ENCODE results near the gene CPSF7.

DNA sequence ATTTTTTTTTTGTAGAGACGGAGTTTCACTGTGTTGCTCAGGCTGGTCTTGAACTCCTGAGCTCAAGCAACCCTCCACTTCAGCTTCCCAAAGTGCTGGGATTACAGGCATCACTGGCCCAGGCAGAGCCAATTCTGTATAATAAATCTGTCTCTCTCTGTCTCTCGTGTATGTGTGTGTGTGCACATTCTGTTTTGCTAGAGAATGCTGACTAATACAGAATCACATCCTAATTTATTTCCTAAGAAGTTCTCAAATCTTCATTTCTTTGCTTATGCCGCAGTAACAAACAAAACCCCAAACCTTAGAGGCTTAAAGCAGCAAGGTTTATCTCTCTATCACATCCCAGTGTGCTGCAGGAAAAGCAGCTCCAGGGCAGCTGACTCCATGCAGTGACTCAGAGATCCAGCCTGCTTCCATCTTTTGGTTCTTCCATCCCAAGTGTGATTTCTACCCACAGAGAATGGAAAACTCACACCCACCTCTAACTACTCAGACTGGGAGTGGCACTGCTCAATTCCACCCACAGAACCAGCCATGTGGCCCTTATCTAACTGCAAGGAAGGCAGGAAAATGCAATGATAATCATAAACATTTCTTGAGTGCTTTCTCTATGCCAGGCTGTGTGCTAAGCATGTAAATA, 43.7 kb upstream of the CPSF7 start:
- no peak for TF ChIP-seq EZH2phosphoT487 (conservative IDR thresholded peaks at IDR 0.05; ENCODE audit: low read length)
- TF ChIP-seq, protein P1, sequence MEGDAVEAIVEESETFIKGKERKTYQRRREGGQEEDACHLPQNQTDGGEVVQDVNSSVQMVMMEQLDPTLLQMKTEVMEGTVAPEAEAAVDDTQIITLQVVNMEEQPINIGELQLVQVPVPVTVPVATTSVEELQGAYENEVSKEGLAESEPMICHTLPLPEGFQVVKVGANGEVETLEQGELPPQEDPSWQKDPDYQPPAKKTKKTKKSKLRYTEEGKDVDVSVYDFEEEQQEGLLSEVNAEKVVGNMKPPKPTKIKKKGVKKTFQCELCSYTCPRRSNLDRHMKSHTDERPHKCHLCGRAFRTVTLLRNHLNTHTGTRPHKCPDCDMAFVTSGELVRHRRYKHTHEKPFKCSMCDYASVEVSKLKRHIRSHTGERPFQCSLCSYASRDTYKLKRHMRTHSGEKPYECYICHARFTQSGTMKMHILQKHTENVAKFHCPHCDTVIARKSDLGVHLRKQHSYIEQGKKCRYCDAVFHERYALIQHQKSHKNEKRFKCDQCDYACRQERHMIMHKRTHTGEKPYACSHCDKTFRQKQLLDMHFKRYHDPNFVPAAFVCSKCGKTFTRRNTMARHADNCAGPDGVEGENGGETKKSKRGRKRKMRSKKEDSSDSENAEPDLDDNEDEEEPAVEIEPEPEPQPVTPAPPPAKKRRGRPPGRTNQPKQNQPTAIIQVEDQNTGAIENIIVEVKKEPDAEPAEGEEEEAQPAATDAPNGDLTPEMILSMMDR (IDR thresholded peaks at IDR 0.05; ENCODE audit: insufficient read depth, low read length, poor library complexity, severe bottlenecking), result no peak
